Measurements from ENCODE around the gene BCAR3. TPM values are rescaled to one million over a fixed set of nuclear protein-coding genes. Genes with fewer than 3 reads are reported as not detected.
A peak's percentile ranks its signal among the peaks of the same experiment; 100 is the strongest.

Gene BCAR3
- total RNA-seq, 6 experiments from 2014 or later: 24.4 to 55.1 (median 26.2) TPM

- no peak for TF ChIP-seq CTCF (IDR thresholded peaks at IDR 0.05)
- H3K27me3 Mint-ChIP-seq (ENCODE audit: insufficient read depth): peaks cover 3% of the 10 kb centered on the region; the same call in 1 of the 2 replicates
- peaks cover 49% of the 10 kb centered on the region for H3K36me3 Mint-ChIP-seq (ENCODE audit: low read depth)
- peak overlapping the region; percentile 49; the same call in 1 of the 2 replicates for H3K27ac Mint-ChIP-seq
- no peak for DNase-seq
- H3K9me3 Mint-ChIP-seq: no peaks in the 10 kb centered on the region
- peaks cover 35% of the 10 kb centered on the region for H3K4me1 Mint-ChIP-seq (ENCODE audit: low read depth)
- H3K4me3 Mint-ChIP-seq: no peak overlapping the region
Observed at GRCh38 chr1:93566227-93566626, 115.4 kb downstream of the BCAR3 start.

GRCh38 chr1:93565496-93566206 is 116.0 kb downstream of the BCAR3 start:
- Mint-ChIP-seq H3K4me3 (no peak overlapping the region), H3K4me1 (ENCODE audit: low read depth) (peaks cover 35% of the 10 kb centered on the region), H3K27me3 (ENCODE audit: insufficient read depth) (peaks cover 3% of the 10 kb centered on the region; the same call in 1 of the 2 replicates), H3K9me3 (no peaks in the 10 kb centered on the region), H3K27ac (peak overlapping the region; percentile 59), H3K36me3 (ENCODE audit: low read depth) (peaks cover 49% of the 10 kb centered on the region)
- DNase-seq: peak; percentile 30
- TF ChIP-seq CTCF (IDR thresholded peaks at IDR 0.05): no peak

GRCh38 chr1:93559695-93560094 is 121.9 kb downstream of the BCAR3 start:
- Mint-ChIP-seq H3K27me3 (ENCODE audit: insufficient read depth) (peaks cover 9% of the 10 kb centered on the region), H3K9me3 (no peaks in the 10 kb centered on the region; the same call in 1 of the 2 replicates), H3K27ac (no peak overlapping the region), H3K36me3 (ENCODE audit: low read depth) (peaks cover 36% of the 10 kb centered on the region), H3K4me1 (ENCODE audit: low read depth) (peaks cover 6% of the 10 kb centered on the region; the same call in 1 of the 2 replicates), H3K4me3 (no peak overlapping the region)
- DNase-seq: no peak
- no peak for TF ChIP-seq CTCF (IDR thresholded peaks at IDR 0.05)

GRCh38 chr1:93559045-93559444 is 122.6 kb downstream of the BCAR3 start:
- Mint-ChIP-seq H3K36me3 (ENCODE audit: low read depth) (peaks cover 36% of the 10 kb centered on the region), H3K27ac (no peak overlapping the region), H3K4me1 (ENCODE audit: low read depth) (peaks cover 6% of the 10 kb centered on the region; the same call in 1 of the 2 replicates), H3K4me3 (no peak overlapping the region), H3K27me3 (ENCODE audit: insufficient read depth) (peaks cover 9% of the 10 kb centered on the region), H3K9me3 (no peaks in the 10 kb centered on the region; the same call in 1 of the 2 replicates)
- DNase-seq: no peak
- TF ChIP-seq CTCF (IDR thresholded peaks at IDR 0.05): no peak

GRCh38 chr1:93556291-93556690 is 125.3 kb downstream of the BCAR3 start:
- Mint-ChIP-seq H3K36me3 (ENCODE audit: low read depth) (peaks cover 26% of the 10 kb centered on the region), H3K27ac (no peak overlapping the region), H3K9me3 (no peaks in the 10 kb centered on the region; the same call in 1 of the 2 replicates), H3K4me3 (no peak overlapping the region), H3K27me3 (ENCODE audit: insufficient read depth) (peaks cover 9% of the 10 kb centered on the region), H3K4me1 (ENCODE audit: low read depth) (peaks cover 23% of the 10 kb centered on the region)
- DNase-seq: no peak
- TF ChIP-seq CTCF (IDR thresholded peaks at IDR 0.05): no peak

All from HFFc6 (cell line).